ENCODE results near the gene MYO1E.
A peak's percentile ranks its signal among the peaks of the same experiment; 100 is the strongest.

Gene MYO1E

GRCh38 chr15:59312205-59312604 lies 60.5 kb downstream of the MYO1E start:
- no peak for DNase-seq

GRCh38 chr15:59311195-59311594 lies 61.5 kb downstream of the MYO1E start:
- no peak for DNase-seq

- no peak for DNase-seq
Measured at GRCh38 chr15:59309405-59309804, 63.3 kb downstream of the MYO1E start.

- no peak for DNase-seq
Measured at GRCh38 chr15:59307165-59307537, 65.5 kb downstream of the MYO1E start.

GRCh38 chr15:59306520-59307164 lies 66.0 kb downstream of the MYO1E start:
- DNase-seq, result no peak

GRCh38 chr15:59304807-59305206 lies 67.9 kb downstream of the MYO1E start:
- no peak for DNase-seq

GRCh38 chr15:59304034-59304795 lies 68.5 kb downstream of the MYO1E start:
- DNase-seq, result no peak

- no peak for DNase-seq
Measured at GRCh38 chr15:59303633-59304032, 69.0 kb downstream of the MYO1E start.

GRCh38 chr15:59303136-59303535 lies 69.5 kb downstream of the MYO1E start:
- no peak for DNase-seq

- no peak for DNase-seq
Measured at GRCh38 chr15:59301527-59301926, 71.1 kb downstream of the MYO1E start.

- no peak for DNase-seq
Measured at GRCh38 chr15:59300618-59301139, 72.0 kb downstream of the MYO1E start.

- DNase-seq, result peak; percentile 40 to 76
Measured at GRCh38 chr15:59299929-59300617, 72.6 kb downstream of the MYO1E start.

- DNase-seq, result no peak
Measured at GRCh38 chr15:59298854-59299250, 73.8 kb downstream of the MYO1E start.

GRCh38 chr15:59298225-59298853 lies 74.3 kb downstream of the MYO1E start:
- DNase-seq, result no peak

GRCh38 chr15:59296181-59296617 lies 76.5 kb downstream of the MYO1E start:
- DNase-seq, result peak in 1 of 2 experiments; percentile 6

- DNase-seq, result no peak
Measured at GRCh38 chr15:59295261-59296001, 77.2 kb downstream of the MYO1E start.

GRCh38 chr15:59294574-59295260 lies 78.0 kb downstream of the MYO1E start:
- DNase-seq, result no peak

GRCh38 chr15:59292442-59293151 lies 80.1 kb downstream of the MYO1E start:
- no peak for DNase-seq

- DNase-seq, result no peak
Measured at GRCh38 chr15:59291213-59291549, 81.5 kb downstream of the MYO1E start.

- no peak for DNase-seq
Measured at GRCh38 chr15:59290295-59291212, 82.1 kb downstream of the MYO1E start.
